ACC112 (cell line): ENCODE data around the gene CAMTA1.
"Not testable (repeated sequence)": the region's sequence is repeated elsewhere in the genome, so short reads cannot be mapped to it uniquely, and the experiment has no call there.

ENCODE experiments used
- H2AFZ ChIP-seq: fragments of 200-600 bp; sonication (generic); one replicate; pipeline ENCODE4 v1.6.0; 2017; ENCODE audit warnings: antibody characterized with exemption, low read length; ENCODE audit not compliant: unreplicated experiment
- H3K27ac ChIP-seq: fragments of 200-600 bp; sonication (generic); 2 replicates; pipeline ENCODE4 v1.5.1; 2014; ENCODE audit warnings: low read depth, mild to moderate bottlenecking, antibody characterized with exemption, low read length, moderate library complexity
- H3K27me3 ChIP-seq: fragments of 200-600 bp; sonication (generic); 2 replicates; pipeline ENCODE4 v1.6.1; 2014; ENCODE audit warnings: mild to moderate bottlenecking, antibody characterized with exemption, low read length, moderate library complexity, mixed read lengths; ENCODE audit not compliant: insufficient read depth
- H3K36me3 ChIP-seq: fragments of 200-600 bp; sonication (generic); 2 replicates; pipeline ENCODE4 v1.6.1; 2016; ENCODE audit warnings: mild to moderate bottlenecking, antibody characterized with exemption, low read length, moderate library complexity, mixed read lengths; ENCODE audit not compliant: insufficient read depth
- H3K4me1 ChIP-seq: fragments of 200-600 bp; sonication (generic); one replicate; pipeline ENCODE4 v1.6.1; 2016; ENCODE audit warnings: low read length, mixed read lengths; ENCODE audit not compliant: insufficient read depth, unreplicated experiment, control insufficient read depth
- H3K4me3 ChIP-seq: fragments of 200-600 bp; sonication (generic); 2 replicates; pipeline ENCODE4 v1.5.1; 2014; ENCODE audit warnings: mild to moderate bottlenecking, low read depth, low read length
- H3K79me2 ChIP-seq: fragments of 200-600 bp; sonication (generic); one replicate; pipeline ENCODE4 v1.6.0; 2016; ENCODE audit warnings: low read length; ENCODE audit not compliant: control insufficient read depth, unreplicated experiment, insufficient read depth

CAMTA1 gene

GRCh38 chr1:7691576-7691975 lies 906.3 kb downstream of the CAMTA1 start:
- Histone ChIP-seq H2AFZ (no peak overlapping the region), H3K36me3 (no peaks in the 10 kb centered on the region), H3K79me2 (no peaks in the 10 kb centered on the region), H3K4me3 (no peak overlapping the region), H3K27me3 (peaks cover 63% of the 10 kb centered on the region), H3K27ac (no peak overlapping the region), H3K4me1 (no peaks in the 10 kb centered on the region)

GRCh38 chr1:7692005-7692404 lies 906.8 kb downstream of the CAMTA1 start:
- no peaks in the 10 kb centered on the region for H3K4me1 ChIP-seq
- no peaks in the 10 kb centered on the region for H3K36me3 ChIP-seq
- peaks cover 58% of the 10 kb centered on the region for H3K27me3 ChIP-seq
- no peak overlapping the region for H2AFZ ChIP-seq
- H3K79me2 ChIP-seq: no peaks in the 10 kb centered on the region
- H3K4me3 ChIP-seq: no peak overlapping the region
- H3K27ac ChIP-seq: no peak overlapping the region

DNA sequence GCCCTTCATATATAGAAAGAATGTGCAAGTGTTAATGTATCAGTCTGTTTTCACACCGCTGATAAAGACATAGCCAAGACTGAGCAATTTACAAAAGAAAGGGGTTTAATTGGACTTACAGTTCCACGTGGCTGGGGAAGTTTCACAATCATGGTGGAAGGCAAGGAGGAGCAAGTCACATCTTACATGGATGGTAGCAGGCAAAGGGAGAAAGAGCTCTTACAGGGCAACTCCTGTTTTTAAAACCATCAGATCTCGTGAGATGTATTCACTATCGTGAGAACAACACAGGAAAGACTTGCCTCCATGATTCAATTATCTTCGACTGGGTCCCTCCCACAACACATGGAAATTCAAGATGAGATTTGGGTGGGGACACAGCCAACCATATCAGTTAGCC lies 907.8 kb downstream of the CAMTA1 start:
- H3K79me2 ChIP-seq, H2AFZ ChIP-seq, H3K36me3 ChIP-seq, H3K4me3 ChIP-seq, H3K4me1 ChIP-seq, H3K27ac ChIP-seq: not testable (repeated sequence)
- peaks cover 51% of the 10 kb centered on the region for H3K27me3 ChIP-seq

GRCh38 chr1:7693662-7694061 lies 908.4 kb downstream of the CAMTA1 start:
- no peak overlapping the region for H3K27ac ChIP-seq
- no peaks in the 10 kb centered on the region for H3K4me1 ChIP-seq
- no peaks in the 10 kb centered on the region for H3K79me2 ChIP-seq
- H3K4me3 ChIP-seq: no peak overlapping the region
- H3K27me3 ChIP-seq: peaks cover 51% of the 10 kb centered on the region
- H3K36me3 ChIP-seq: no peaks in the 10 kb centered on the region
- H2AFZ ChIP-seq: no peak overlapping the region

GRCh38 chr1:7694600-7695496 lies 909.6 kb downstream of the CAMTA1 start:
- no peak overlapping the region for H3K4me3 ChIP-seq
- H3K79me2 ChIP-seq: no peaks in the 10 kb centered on the region
- H3K27ac ChIP-seq: no peak overlapping the region
- peaks cover 59% of the 10 kb centered on the region for H3K27me3 ChIP-seq
- no peak overlapping the region for H2AFZ ChIP-seq
- no peaks in the 10 kb centered on the region for H3K36me3 ChIP-seq
- no peaks in the 10 kb centered on the region for H3K4me1 ChIP-seq

- Histone ChIP-seq H2AFZ (no peak overlapping the region), H3K4me1 (no peaks in the 10 kb centered on the region), H3K27me3 (peaks cover 59% of the 10 kb centered on the region), H3K4me3 (no peak overlapping the region), H3K36me3 (no peaks in the 10 kb centered on the region), H3K79me2 (no peaks in the 10 kb centered on the region), H3K27ac (no peak overlapping the region)
These were observed 910.4 kb downstream of the CAMTA1 start for GRCh38 chr1:7695497-7696117.

DNA sequence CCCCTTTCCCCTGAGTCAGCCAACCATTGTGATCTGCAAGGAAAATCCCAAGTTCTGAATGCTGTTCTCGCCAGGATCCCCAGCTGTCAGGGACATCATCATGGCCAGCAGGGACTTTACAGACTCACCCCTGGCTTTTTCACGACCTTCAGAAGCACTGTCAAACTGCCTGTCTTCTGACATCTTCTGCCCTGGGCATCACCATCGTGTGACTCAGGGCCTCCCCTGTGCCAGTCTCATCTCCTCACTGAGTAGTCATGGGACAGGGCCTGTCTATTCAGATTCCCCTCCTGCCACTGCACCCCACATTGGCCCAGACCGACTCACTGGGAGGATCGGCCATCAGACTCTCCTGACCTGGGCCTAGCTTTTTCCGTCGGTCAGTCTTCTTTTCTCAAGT lies 913.4 kb downstream of the CAMTA1 start:
- Histone ChIP-seq H3K27me3 (peaks cover 59% of the 10 kb centered on the region), H2AFZ (no peak overlapping the region), H3K36me3 (no peaks in the 10 kb centered on the region), H3K79me2 (no peaks in the 10 kb centered on the region), H3K27ac (no peak overlapping the region), H3K4me1 (no peaks in the 10 kb centered on the region), H3K4me3 (no peak overlapping the region)

DNA sequence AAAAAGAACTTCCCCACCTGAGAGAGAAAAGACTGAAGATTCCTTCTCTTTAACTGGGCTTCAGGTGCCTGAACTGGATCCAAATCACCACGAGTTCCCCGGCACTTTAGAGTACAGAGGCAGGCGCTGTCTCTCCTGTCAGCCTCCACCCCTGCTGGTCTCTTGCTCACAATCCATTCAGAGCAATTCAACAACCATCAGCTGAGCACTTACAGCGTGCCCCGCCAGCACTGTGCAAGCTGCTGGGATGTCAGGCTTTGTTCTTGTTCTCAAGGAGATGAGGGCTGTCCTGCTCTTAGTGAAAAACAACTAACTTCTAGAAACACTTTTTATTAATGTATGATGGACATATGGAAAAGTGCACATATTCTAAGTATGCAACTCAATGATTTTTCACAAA lies 917.1 kb downstream of the CAMTA1 start:
- H2AFZ ChIP-seq: no peak overlapping the region
- H3K79me2 ChIP-seq: no peaks in the 10 kb centered on the region
- H3K36me3 ChIP-seq: no peaks in the 10 kb centered on the region
- H3K4me3 ChIP-seq: no peak overlapping the region
- H3K27ac ChIP-seq: no peak overlapping the region
- H3K27me3 ChIP-seq: peaks cover 74% of the 10 kb centered on the region
- H3K4me1 ChIP-seq: no peaks in the 10 kb centered on the region

GRCh38 chr1:7703321-7704213 lies 918.3 kb downstream of the CAMTA1 start:
- no peak overlapping the region for H3K4me3 ChIP-seq
- no peaks in the 10 kb centered on the region for H3K36me3 ChIP-seq
- H3K27me3 ChIP-seq: peaks cover 86% of the 10 kb centered on the region
- H3K27ac ChIP-seq: no peak overlapping the region
- H3K4me1 ChIP-seq: no peaks in the 10 kb centered on the region
- no peak overlapping the region for H2AFZ ChIP-seq
- H3K79me2 ChIP-seq: no peaks in the 10 kb centered on the region

DNA sequence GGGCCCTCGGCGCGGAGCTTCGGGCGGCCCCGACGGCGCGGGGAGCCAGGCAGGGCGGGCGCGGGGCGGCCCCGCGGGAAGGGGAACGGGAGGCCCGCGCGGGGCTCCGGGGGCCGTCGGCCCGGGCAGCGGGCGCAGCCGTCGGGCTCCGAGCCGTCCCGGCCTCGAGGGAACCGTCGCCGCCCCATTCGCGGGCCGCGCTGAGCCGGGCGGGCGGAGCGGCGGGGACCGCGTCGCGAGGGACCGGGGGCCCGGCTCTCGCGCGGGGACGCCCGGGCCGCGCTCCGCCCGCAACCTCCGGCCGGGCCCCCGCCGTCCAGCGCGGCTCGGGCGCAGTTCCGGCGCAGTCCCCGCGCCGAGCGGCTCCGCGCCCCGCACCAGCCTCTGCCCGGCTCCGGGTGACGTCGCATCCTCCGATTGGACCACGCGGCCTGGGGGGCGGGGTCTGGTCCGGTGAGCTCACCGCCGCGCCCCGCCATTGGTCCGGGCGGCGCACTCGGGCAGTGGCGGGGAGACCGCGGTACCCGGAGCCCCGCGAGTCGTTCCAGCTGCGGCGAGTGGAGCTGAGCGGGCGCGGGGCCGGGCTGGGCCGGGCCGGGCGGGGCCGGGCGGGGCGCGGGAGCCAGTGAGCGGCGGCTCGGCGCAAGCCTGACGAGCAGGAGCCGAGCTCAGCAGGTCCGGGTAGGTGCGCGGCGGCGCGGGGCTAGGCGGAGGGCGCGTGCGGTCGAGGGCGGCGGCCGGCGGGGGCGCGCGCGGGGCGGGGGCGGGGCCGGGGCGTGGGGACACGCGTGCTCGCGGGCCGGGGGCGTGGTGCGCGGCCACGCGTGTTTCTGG lies 919.2 kb downstream of the CAMTA1 start:
- Histone ChIP-seq H2AFZ (no peak overlapping the region), H3K27me3 (peaks cover 91% of the 10 kb centered on the region), H3K4me3 (no peak overlapping the region), H3K4me1 (no peaks in the 10 kb centered on the region), H3K36me3 (no peaks in the 10 kb centered on the region), H3K27ac (no peak overlapping the region), H3K79me2 (no peaks in the 10 kb centered on the region)
